ENCODE measurements around the gene ACOT8. TPM values are rescaled to one million over a fixed set of nuclear protein-coding genes. Genes with fewer than 3 reads are reported as not detected.

Gene ACOT8
- total RNA-seq (2014; rRNA removed; shearing (Covaris generic)): 37.2 and 55.2 TPM in 2 replicates
- 30.0 and 32.9 TPM in 2 replicates for polyA plus RNA-seq (2016; fragmentation: Nextera tagmentation; extraction: Ambion mirVana)

DNA sequence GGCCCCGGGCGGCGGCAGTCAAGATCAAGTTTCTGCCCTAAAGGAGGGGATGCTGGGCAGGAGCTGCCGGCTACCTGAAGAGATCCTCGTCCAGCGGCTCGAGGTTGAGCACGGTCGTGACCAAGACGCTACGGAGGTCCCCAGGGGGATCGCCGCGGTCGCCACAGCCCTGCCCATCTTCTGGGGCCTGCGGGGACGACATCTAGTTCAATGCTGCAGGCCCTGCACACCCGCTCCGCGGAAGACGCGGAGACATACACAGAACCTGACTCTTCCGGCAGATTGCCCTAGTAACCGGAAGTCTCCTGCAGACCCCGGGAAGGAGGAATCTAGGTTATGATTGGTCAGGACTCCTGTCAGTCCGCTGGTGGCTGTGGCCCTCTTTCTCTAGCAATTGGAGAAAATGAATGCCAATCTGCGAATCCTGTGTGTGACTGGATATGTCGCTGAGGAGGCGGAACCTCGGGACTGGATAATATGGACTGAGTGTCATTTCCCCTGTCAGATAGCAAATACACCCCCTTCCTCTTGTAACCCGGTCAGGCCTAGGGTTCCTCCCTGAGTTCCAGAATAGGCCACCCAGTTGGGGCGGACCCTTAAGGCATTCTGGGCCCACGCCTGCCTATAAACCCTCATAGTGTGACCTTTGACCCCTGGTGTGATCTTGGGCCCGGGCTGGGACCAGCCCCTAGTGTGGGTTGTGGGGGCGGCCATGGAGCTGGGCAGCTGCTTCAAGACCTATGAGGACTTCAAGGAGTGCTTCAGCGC, at the start of gene ACOT8, which contains the start of gene ZSWIM3:
Gene ACOT8, minus strand, starts transcription at position 279 of the 768 bp plus-strand sequence. Its CDS starts 77 bp downstream, at position 202.
Gene ZSWIM3, plus strand, starts transcription at position 501 of the 768 bp plus-strand sequence. Its CDS starts 212 bp downstream, at position 713.
- Histone ChIP-seq H2AFZ (peak within 1 kb of the TSS; percentile 97), H3K4me3 (peak within 1 kb of the TSS; percentile 99), H4K20me1 (ENCODE audit: insufficient read depth) (no peaks in the 10 kb centered on the region), H3K27ac (peak within 1 kb of the TSS; percentile 57), H3K79me2 (ENCODE audit: insufficient read depth) (peaks cover 44% of the 10 kb centered on the region), H3K4me1 (ENCODE audit: insufficient read depth) (peaks cover 18% of the 10 kb centered on the region; the same call in 1 of the 2 replicates), H3F3A (ENCODE audit: insufficient read depth) (0 out of 2 replicates have a peak, but pooled peaks cover 2% of the 10 kb centered on the region), H3K9me2 (ENCODE audit: insufficient read depth) (no peaks in the 10 kb centered on the region), H3K9ac (peak within 1 kb of the TSS; percentile 88), H3K4me2 (ENCODE audit: unreplicated experiment) (peak within 1 kb of the TSS; percentile 96), H3K9me3 (ENCODE audit: low read depth) (no peaks in the 10 kb centered on the region), H3K36me3 (ENCODE audit: low read depth) (no peaks in the 10 kb centered on the region; the same call in 1 of the 2 replicates), H3K27me3 (replicated peaks; ENCODE audit: insufficient read depth) (no peaks in the 10 kb centered on the region)
- WGBS, 2 experiments (ENCODE audit: low coverage in 1 of 2, low lambda C conversion rate in 2 of 2, missing lambda C conversion rate in 2 of 2): 1% methylated on average over 30 to 36 of the region's 36 CpGs
- DNase-seq: peak; percentile 99
- in situ Hi-C loops (cut with MboI): no loop called here
- no peak for TF ChIP-seq EZH2 (IDR thresholded peaks at IDR 0.05; ENCODE audit: insufficient read depth, poor library complexity, severe bottlenecking)
- no peak for TF ChIP-seq EZH2phosphoT487 (IDR thresholded peaks at IDR 0.05; ENCODE audit: insufficient read depth, low read depth)

GRCh38 chr20:45905505-45906079, 48.4 kb upstream of the ACOT8 start:
- DNase-seq: peak; percentile 96
- H3K9ac ChIP-seq: 0 out of 2 replicates have a peak overlapping the region, but pooled peaks have one; percentile 40
- peaks cover 14% of the 10 kb centered on the region for H3K4me1 ChIP-seq (ENCODE audit: insufficient read depth)
- no peak overlapping the region for H3K4me3 ChIP-seq
- H3K27ac ChIP-seq: peak overlapping the region; percentile 74
- H3K79me2 ChIP-seq (ENCODE audit: insufficient read depth): no peaks in the 10 kb centered on the region
- WGBS, 2 experiments (ENCODE audit: low coverage in 1 of 2, low lambda C conversion rate in 2 of 2, missing lambda C conversion rate in 2 of 2): 61 to 64% methylated on average over 8 of the region's 8 CpGs
- no peak overlapping the region for H2AFZ ChIP-seq
- peak overlapping the region; percentile 16 for H3K4me2 ChIP-seq (ENCODE audit: unreplicated experiment)
- TF ChIP-seq EZH2 (IDR thresholded peaks at IDR 0.05; ENCODE audit: insufficient read depth, poor library complexity, severe bottlenecking): no peak
- no peak for TF ChIP-seq EZH2phosphoT487 (IDR thresholded peaks at IDR 0.05; ENCODE audit: insufficient read depth, low read depth)
- H3K9me2 ChIP-seq (ENCODE audit: insufficient read depth): no peaks in the 10 kb centered on the region
- H4K20me1 ChIP-seq (ENCODE audit: insufficient read depth): no peaks in the 10 kb centered on the region
- no peaks in the 10 kb centered on the region for H3K36me3 ChIP-seq (ENCODE audit: low read depth)
- no peaks in the 10 kb centered on the region for H3K9me3 ChIP-seq (ENCODE audit: low read depth)
- peaks cover 11% of the 10 kb centered on the region; the same call in 1 of the 2 replicates for H3F3A ChIP-seq (ENCODE audit: insufficient read depth)
- no peaks in the 10 kb centered on the region for H3K27me3 ChIP-seq (replicated peaks; ENCODE audit: insufficient read depth)
- in situ Hi-C loops (cut with MboI): no loop called here

DNA sequence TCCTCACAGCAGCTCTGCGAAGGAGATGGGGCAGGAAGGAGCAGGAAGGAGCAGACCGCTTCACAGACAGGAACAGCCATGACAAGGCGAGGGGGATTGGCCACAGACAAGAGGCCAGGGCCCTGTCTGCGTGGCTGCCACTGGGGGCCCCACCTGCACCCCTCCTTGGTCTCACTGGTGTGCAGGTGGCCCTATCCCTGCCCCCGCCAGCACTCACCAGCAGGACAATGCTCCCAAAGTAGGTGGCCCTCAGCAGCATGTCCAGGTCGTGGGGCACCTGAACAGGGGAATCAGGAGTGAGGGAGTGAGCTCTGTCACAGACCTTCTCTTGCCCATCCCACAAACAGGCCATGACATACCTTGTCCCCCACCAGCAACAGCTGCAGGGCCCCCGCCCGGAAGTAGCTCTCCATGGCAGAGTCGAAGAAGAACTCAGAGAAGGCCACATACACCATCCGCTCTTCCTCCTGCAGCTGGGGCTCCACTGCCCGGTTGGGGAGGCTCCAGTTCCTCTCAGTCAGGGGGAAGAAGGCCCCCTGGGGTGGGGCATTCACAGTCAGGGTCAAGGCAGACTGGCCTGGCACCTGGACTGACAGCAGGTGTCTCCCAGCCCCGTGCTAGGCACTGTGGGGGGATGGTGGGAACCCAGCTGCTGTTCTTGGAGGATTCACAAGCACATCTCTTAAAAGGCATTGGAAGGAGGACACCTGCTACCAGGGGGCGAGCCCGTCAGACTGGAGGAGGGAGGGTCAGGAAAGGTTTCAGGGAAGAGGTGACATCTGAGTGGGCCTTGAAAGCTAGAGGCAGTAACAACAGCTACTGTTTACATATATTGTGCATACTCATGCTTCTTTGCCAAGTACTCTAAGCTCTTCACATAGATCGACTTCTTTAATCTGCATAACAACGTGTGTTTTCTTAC, 47.7 kb upstream of the ACOT8 start:
- Histone ChIP-seq H3K36me3 (ENCODE audit: low read depth) (no peaks in the 10 kb centered on the region), H3K27ac (peak overlapping the region; percentile 74), H3K4me3 (no peak overlapping the region), H2AFZ (no peak overlapping the region), H3K4me2 (ENCODE audit: unreplicated experiment) (no peak overlapping the region), H3K79me2 (ENCODE audit: insufficient read depth) (no peaks in the 10 kb centered on the region), H3K9ac (0 out of 2 replicates have a peak overlapping the region, but pooled peaks have one; percentile 40), H3F3A (ENCODE audit: insufficient read depth) (peaks cover 11% of the 10 kb centered on the region; the same call in 1 of the 2 replicates), H3K4me1 (ENCODE audit: insufficient read depth) (peaks cover 14% of the 10 kb centered on the region), H3K9me2 (ENCODE audit: insufficient read depth) (no peaks in the 10 kb centered on the region), H3K9me3 (ENCODE audit: low read depth) (no peaks in the 10 kb centered on the region), H4K20me1 (ENCODE audit: insufficient read depth) (no peaks in the 10 kb centered on the region), H3K27me3 (replicated peaks; ENCODE audit: insufficient read depth) (no peaks in the 10 kb centered on the region)
- peak; percentile 18 for DNase-seq
- in situ Hi-C loops (cut with MboI): no loop called here
- TF ChIP-seq EZH2phosphoT487 (IDR thresholded peaks at IDR 0.05; ENCODE audit: insufficient read depth, low read depth): no peak
- TF ChIP-seq EZH2 (IDR thresholded peaks at IDR 0.05; ENCODE audit: insufficient read depth, poor library complexity, severe bottlenecking): no peak
- 88 to 89% methylated on average over 16 of the region's 16 CpGs for WGBS, 2 experiments (ENCODE audit: low coverage in 1 of 2, low lambda C conversion rate in 2 of 2, missing lambda C conversion rate in 2 of 2)

All from GM23248 (cell line).